Mesothelial cell of epicardium (in vitro differentiated cells): ENCODE measurements around the gene SMIM38. TPM values are rescaled to one million over a fixed set of nuclear protein-coding genes. Genes with fewer than 3 reads are reported as not detected.

Experiments
- DNase-seq, 2 experiments: peaks; one replicate each; pipeline ENCODE4 v3.0.0; 2021; ENCODE audit warnings: low spot score in 2 of 2; ENCODE audit not compliant: unreplicated experiment in 2 of 2
- H3K27ac Mint-ChIP-seq: 2 replicates; pipeline ENCODE4 v1.8.0; 2021; ENCODE audit warnings: mixed read lengths
- H3K27me3 Mint-ChIP-seq: 2 replicates; pipeline ENCODE4 v1.8.0; 2021; ENCODE audit warnings: low read depth, mixed read lengths
- H3K36me3 Mint-ChIP-seq: 2 replicates; pipeline ENCODE4 v1.8.0; 2021; ENCODE audit warnings: mixed read lengths
- H3K4me1 Mint-ChIP-seq: 2 replicates; pipeline ENCODE4 v1.8.0; 2021; ENCODE audit warnings: mixed read lengths
- H3K4me3 Mint-ChIP-seq: 2 replicates; pipeline ENCODE4 v1.8.0; 2021; ENCODE audit warnings: mild to moderate bottlenecking, moderate library complexity, mixed read lengths
- H3K9me3 Mint-ChIP-seq: 2 replicates; pipeline ENCODE4 v1.8.0; 2021; ENCODE audit warnings: mixed read lengths
- CTCF ChIP-seq: fragments of 200-600 bp; sonication (generic); IDR thresholded peaks from one replicate; pipeline ENCODE4 v1.5.0; 2021; ENCODE audit warnings: antibody characterized with exemption; ENCODE audit not compliant: unreplicated experiment
- total RNA-seq: library from RNA; stranded (reverse); gene quantifications from 3 replicates; pipeline ENCODE4 v1.2.1, GENCODE V29; 2021

SMIM38 gene
- total RNA-seq, 1 donor from 2014 or later, result 2.5 TPM

GRCh38 chr11:69109101-69109500 is 46.6 kb upstream of the SMIM38 start:
- H3K27ac Mint-ChIP-seq, result no peak overlapping the region
- no peak for TF ChIP-seq CTCF
- H3K27me3 Mint-ChIP-seq, result peaks cover 2% of the 10 kb centered on the region
- no peak for DNase-seq
- peaks cover 1% of the 10 kb centered on the region for H3K36me3 Mint-ChIP-seq
- H3K4me1 Mint-ChIP-seq, result peaks cover 13% of the 10 kb centered on the region
- H3K9me3 Mint-ChIP-seq, result peaks cover 9% of the 10 kb centered on the region
- H3K4me3 Mint-ChIP-seq, result no peak overlapping the region

GRCh38 chr11:69110451-69110850 is 45.3 kb upstream of the SMIM38 start:
- Mint-ChIP-seq H3K27me3 (peaks cover 2% of the 10 kb centered on the region), H3K9me3 (peaks cover 9% of the 10 kb centered on the region), H3K27ac (no peak overlapping the region), H3K4me1 (peaks cover 13% of the 10 kb centered on the region), H3K36me3 (peaks cover 1% of the 10 kb centered on the region), H3K4me3 (no peak overlapping the region)
- DNase-seq, result no peak
- no peak for TF ChIP-seq CTCF

GRCh38 chr11:69111624-69112542 is 43.9 kb upstream of the SMIM38 start:
- DNase-seq, result no peak

GRCh38 chr11:69113226-69113625 is 42.5 kb upstream of the SMIM38 start:
- DNase-seq, result no peak
- no peak for TF ChIP-seq CTCF
- Mint-ChIP-seq H3K9me3 (peaks cover 9% of the 10 kb centered on the region), H3K36me3 (peaks cover 1% of the 10 kb centered on the region), H3K27me3 (no peaks in the 10 kb centered on the region), H3K27ac (no peak overlapping the region), H3K4me1 (no peaks in the 10 kb centered on the region), H3K4me3 (no peak overlapping the region)

More at GRCh38 chr11:69111624-69112542, 43.9 kb upstream of the SMIM38 start:
- Mint-ChIP-seq H3K9me3 (peaks cover 9% of the 10 kb centered on the region), H3K27me3 (no peaks in the 10 kb centered on the region), H3K36me3 (peaks cover 1% of the 10 kb centered on the region), H3K4me3 (no peak overlapping the region), H3K4me1 (peaks cover 2% of the 10 kb centered on the region), H3K27ac (no peak overlapping the region)
- no peak for TF ChIP-seq CTCF

GRCh38 chr11:69113646-69114340 is 41.9 kb upstream of the SMIM38 start:
- Mint-ChIP-seq H3K9me3 (peaks cover 9% of the 10 kb centered on the region), H3K4me3 (no peak overlapping the region), H3K4me1 (no peaks in the 10 kb centered on the region), H3K27ac (no peak overlapping the region), H3K27me3 (no peaks in the 10 kb centered on the region), H3K36me3 (no peaks in the 10 kb centered on the region)
- DNase-seq, result no peak
- no peak for TF ChIP-seq CTCF
